Measurements from ENCODE around the gene STK24. TPM values are rescaled to one million over a fixed set of nuclear protein-coding genes. Genes with fewer than 3 reads are reported as not detected.

Gene STK24
- total RNA-seq, 1 donor from 2014 or later: 168 TPM

- H3K36me3 ChIP-seq (ENCODE audit: control insufficient read depth, insufficient read depth, low read length): peaks cover 8% of the 10 kb centered on the region
- no peak overlapping the region for H3K4me3 ChIP-seq (ENCODE audit: low read depth, low read length)
- TF ChIP-seq, protein P1, sequence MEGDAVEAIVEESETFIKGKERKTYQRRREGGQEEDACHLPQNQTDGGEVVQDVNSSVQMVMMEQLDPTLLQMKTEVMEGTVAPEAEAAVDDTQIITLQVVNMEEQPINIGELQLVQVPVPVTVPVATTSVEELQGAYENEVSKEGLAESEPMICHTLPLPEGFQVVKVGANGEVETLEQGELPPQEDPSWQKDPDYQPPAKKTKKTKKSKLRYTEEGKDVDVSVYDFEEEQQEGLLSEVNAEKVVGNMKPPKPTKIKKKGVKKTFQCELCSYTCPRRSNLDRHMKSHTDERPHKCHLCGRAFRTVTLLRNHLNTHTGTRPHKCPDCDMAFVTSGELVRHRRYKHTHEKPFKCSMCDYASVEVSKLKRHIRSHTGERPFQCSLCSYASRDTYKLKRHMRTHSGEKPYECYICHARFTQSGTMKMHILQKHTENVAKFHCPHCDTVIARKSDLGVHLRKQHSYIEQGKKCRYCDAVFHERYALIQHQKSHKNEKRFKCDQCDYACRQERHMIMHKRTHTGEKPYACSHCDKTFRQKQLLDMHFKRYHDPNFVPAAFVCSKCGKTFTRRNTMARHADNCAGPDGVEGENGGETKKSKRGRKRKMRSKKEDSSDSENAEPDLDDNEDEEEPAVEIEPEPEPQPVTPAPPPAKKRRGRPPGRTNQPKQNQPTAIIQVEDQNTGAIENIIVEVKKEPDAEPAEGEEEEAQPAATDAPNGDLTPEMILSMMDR (IDR thresholded peaks at IDR 0.05; ENCODE audit: insufficient read depth, low read length, severe bottlenecking): no peak
- FAIRE-seq (no peak), DNase-seq (ENCODE audit: low read depth) (no peak)
- H3K27me3 ChIP-seq (ENCODE audit: control insufficient read depth, insufficient read depth, low read length): no peaks in the 10 kb centered on the region
These were observed 88.2 kb downstream of the STK24 start for GRCh38 chr13:98488736-98489135.

GRCh38 chr13:98487522-98487921 is 89.4 kb downstream of the STK24 start:
- DNase-seq (ENCODE audit: low read depth) (no peak), FAIRE-seq (no peak)
- Histone ChIP-seq H3K4me3 (ENCODE audit: low read depth, low read length) (no peak overlapping the region), H3K27me3 (ENCODE audit: control insufficient read depth, insufficient read depth, low read length) (no peaks in the 10 kb centered on the region), H3K36me3 (ENCODE audit: control insufficient read depth, insufficient read depth, low read length) (peaks cover 11% of the 10 kb centered on the region)
- TF ChIP-seq, protein P1 (IDR thresholded peaks at IDR 0.05; ENCODE audit: insufficient read depth, low read length, severe bottlenecking): no peak

DNA sequence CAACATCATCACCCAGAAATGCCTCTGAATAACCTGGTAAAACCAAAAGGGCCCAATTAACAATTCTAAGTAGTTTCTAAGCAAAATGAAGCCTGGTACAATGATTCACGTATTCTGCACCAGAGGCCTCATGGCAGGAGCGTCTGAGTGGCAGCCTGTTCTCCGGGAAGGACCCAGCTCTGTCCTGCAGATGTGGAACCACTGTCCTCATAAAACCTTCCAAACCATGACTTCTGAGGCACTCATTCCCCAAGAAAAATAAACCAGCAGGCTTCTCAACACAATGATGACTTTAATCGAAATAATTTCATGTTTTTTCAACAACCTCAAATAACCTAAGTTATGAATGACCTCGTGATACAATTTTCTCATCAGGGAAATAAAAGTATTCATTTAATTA is 89.9 kb downstream of the STK24 start:
- no peaks in the 10 kb centered on the region for H3K27me3 ChIP-seq (ENCODE audit: control insufficient read depth, insufficient read depth, low read length)
- no peak overlapping the region for H3K4me3 ChIP-seq (ENCODE audit: low read depth, low read length)
- FAIRE-seq: peak; percentile 55
- peaks cover 14% of the 10 kb centered on the region for H3K36me3 ChIP-seq (ENCODE audit: control insufficient read depth, insufficient read depth, low read length)
- TF ChIP-seq, protein P1 (IDR thresholded peaks at IDR 0.05; ENCODE audit: insufficient read depth, low read length, severe bottlenecking): no peak
- DNase-seq (ENCODE audit: low read depth): no peak

DNA sequence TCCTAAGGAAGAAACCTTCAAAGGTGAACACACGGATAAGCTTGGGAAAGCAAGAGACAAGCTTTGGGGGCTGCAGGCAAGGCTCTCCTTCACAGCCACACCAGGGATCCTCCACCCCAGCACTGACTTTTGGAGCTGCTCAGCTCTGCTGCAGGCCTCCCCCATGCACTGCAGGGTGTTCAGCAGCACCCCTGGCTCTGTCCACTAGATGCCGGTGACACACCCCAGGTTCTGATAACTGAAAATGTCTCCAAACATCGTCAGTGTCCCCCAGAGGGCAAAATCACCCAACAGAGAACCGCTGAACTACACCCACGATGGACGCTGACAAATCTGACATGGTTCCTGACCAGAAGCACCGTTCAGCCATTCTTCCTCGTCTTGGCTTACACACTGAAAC is 90.5 kb downstream of the STK24 start:
- FAIRE-seq (no peak), DNase-seq (ENCODE audit: low read depth) (no peak)

GRCh38 chr13:98485561-98485960 is 91.3 kb downstream of the STK24 start:
- Histone ChIP-seq H3K4me3 (ENCODE audit: low read depth, low read length) (no peak overlapping the region), H3K36me3 (ENCODE audit: control insufficient read depth, insufficient read depth, low read length) (peaks cover 14% of the 10 kb centered on the region)
- TF ChIP-seq, protein P1 (IDR thresholded peaks at IDR 0.05; ENCODE audit: insufficient read depth, low read length, severe bottlenecking): no peak

More for the DNA sequence above, 90.5 kb downstream of the STK24 start:
- TF ChIP-seq, protein P1 (IDR thresholded peaks at IDR 0.05; ENCODE audit: insufficient read depth, low read length, severe bottlenecking): peak; percentile 11
- peaks cover 14% of the 10 kb centered on the region for H3K36me3 ChIP-seq (ENCODE audit: control insufficient read depth, insufficient read depth, low read length)
- no peak overlapping the region for H3K4me3 ChIP-seq (ENCODE audit: low read depth, low read length)
- H3K27me3 ChIP-seq (ENCODE audit: control insufficient read depth, insufficient read depth, low read length): no peaks in the 10 kb centered on the region

More at GRCh38 chr13:98485561-98485960, 91.3 kb downstream of the STK24 start:
- FAIRE-seq (peak; percentile 52), DNase-seq (ENCODE audit: low read depth) (no peak)
- no peaks in the 10 kb centered on the region for H3K27me3 ChIP-seq (ENCODE audit: control insufficient read depth, insufficient read depth, low read length)
